ENCODE data around the gene PLCH1. TPM values are rescaled to one million over a fixed set of nuclear protein-coding genes. Genes with fewer than 3 reads are reported as not detected.

Gene PLCH1
- total RNA-seq, 1 donor from 2014 or later: 2.9 TPM

- Histone ChIP-seq H3K27me3 (ENCODE audit: control insufficient read depth, insufficient read depth, low read length) (no peaks in the 10 kb centered on the region), H3K4me3 (ENCODE audit: low read depth, low read length) (no peak overlapping the region), H3K36me3 (ENCODE audit: control insufficient read depth, insufficient read depth, low read length) (no peaks in the 10 kb centered on the region)
- TF ChIP-seq CTCF (IDR thresholded peaks at IDR 0.05; ENCODE audit: insufficient read depth, low read length, poor library complexity, severe bottlenecking): no peak
- DNase-seq (ENCODE audit: low read depth): no peak
These were observed 303.8 kb downstream of the PLCH1 start for GRCh38 chr3:155441026-155441425.

GRCh38 chr3:155435821-155436220 lies 309.1 kb downstream of the PLCH1 start:
- no peak for DNase-seq (ENCODE audit: low read depth)
- no peak overlapping the region for H3K4me3 ChIP-seq (ENCODE audit: low read depth, low read length)
- no peaks in the 10 kb centered on the region for H3K36me3 ChIP-seq (ENCODE audit: control insufficient read depth, insufficient read depth, low read length)
- H3K27me3 ChIP-seq (ENCODE audit: control insufficient read depth, insufficient read depth, low read length): no peaks in the 10 kb centered on the region
- TF ChIP-seq CTCF (IDR thresholded peaks at IDR 0.05; ENCODE audit: insufficient read depth, low read length, poor library complexity, severe bottlenecking): no peak

GRCh38 chr3:155431856-155432570 lies 312.9 kb downstream of the PLCH1 start:
- no peak for TF ChIP-seq CTCF (IDR thresholded peaks at IDR 0.05; ENCODE audit: insufficient read depth, low read length, poor library complexity, severe bottlenecking)
- Histone ChIP-seq H3K27me3 (ENCODE audit: control insufficient read depth, insufficient read depth, low read length) (no peaks in the 10 kb centered on the region), H3K4me3 (ENCODE audit: low read depth, low read length) (no peak overlapping the region), H3K36me3 (ENCODE audit: control insufficient read depth, insufficient read depth, low read length) (no peaks in the 10 kb centered on the region)
- DNase-seq (ENCODE audit: low read depth): no peak

- no peak overlapping the region for H3K4me3 ChIP-seq (ENCODE audit: low read depth, low read length)
- TF ChIP-seq CTCF (IDR thresholded peaks at IDR 0.05; ENCODE audit: insufficient read depth, low read length, poor library complexity, severe bottlenecking): no peak
- DNase-seq (ENCODE audit: low read depth): no peak
- H3K27me3 ChIP-seq (ENCODE audit: control insufficient read depth, insufficient read depth, low read length): no peaks in the 10 kb centered on the region
- H3K36me3 ChIP-seq (ENCODE audit: control insufficient read depth, insufficient read depth, low read length): no peaks in the 10 kb centered on the region
These were observed 316.3 kb downstream of the PLCH1 start for GRCh38 chr3:155428563-155428962.

- Histone ChIP-seq H3K4me3 (ENCODE audit: low read depth, low read length) (no peak overlapping the region), H3K36me3 (ENCODE audit: control insufficient read depth, insufficient read depth, low read length) (no peaks in the 10 kb centered on the region), H3K27me3 (ENCODE audit: control insufficient read depth, insufficient read depth, low read length) (no peaks in the 10 kb centered on the region)
- no peak for DNase-seq (ENCODE audit: low read depth)
- TF ChIP-seq CTCF (IDR thresholded peaks at IDR 0.05; ENCODE audit: insufficient read depth, low read length, poor library complexity, severe bottlenecking): no peak
These were observed 318.2 kb downstream of the PLCH1 start for GRCh38 chr3:155426524-155427230.
